AG04450 (cell line): ENCODE results near the gene ABCB9. TPM values are rescaled to one million over a fixed set of nuclear protein-coding genes. Genes with fewer than 3 reads are reported as not detected.

Experiments
- CTCF ChIA-PET: fragments of 300-600, 350-600 bp; formaldehyde crosslinking; extraction: SDS; loops from one replicate; lab custom pipeline; 2022; ENCODE audit warnings: antibody characterized with exemption, inconsistent platforms; lab: Charles Lee
- POLR2A ChIA-PET: fragments of 350-600 bp; formaldehyde crosslinking; extraction: SDS; loops from one replicate; lab custom pipeline; 2021; ENCODE audit warnings: antibody characterized with exemption, inconsistent platforms; lab: Yijun Ruan, JAX
- DNase-seq: peaks from one replicate; pipeline ENCODE4 v3.0.0-alpha.2; 2011; ENCODE audit warnings: low read depth, low spot score
- H3K27ac ChIP-seq: one replicate; pipeline ENCODE4 v1.5.1; 2012; ENCODE audit warnings: low read depth, low read length, control low read depth
- H3K27me3 ChIP-seq: one replicate; pipeline ENCODE4 v1.6.0; 2012; ENCODE audit warnings: low read length; ENCODE audit not compliant: control insufficient read depth, insufficient read depth
- H3K4me3 ChIP-seq: 2 replicates; pipeline ENCODE4 v1.5.1; 2011; ENCODE audit warnings: mild to moderate bottlenecking, low read depth, low read length, control low read depth
- H3K9me3 ChIP-seq: 2 replicates; pipeline ENCODE4 v1.5.1; 2012; ENCODE audit warnings: low read length; ENCODE audit not compliant: control insufficient read depth, insufficient read depth
- polyA plus RNA-seq: library from polyadenylated mRNA; depleted of rRNA; stranded (reverse); fragments of >200 nt; gene quantifications from 2 replicates; pipeline ENCODE4 v1.2.3, GENCODE V29; 2011
- TF ChIP-seq, protein P1 (sequence below): IDR thresholded peaks from 2 replicates; pipeline ENCODE4 v1.5.1; 2011; ENCODE audit warnings: low read depth, low read length, control low read depth, inconsistent platforms

Gene ABCB9
- polyA plus RNA-seq, 1 experiment, result 3.4 TPM

DNA sequence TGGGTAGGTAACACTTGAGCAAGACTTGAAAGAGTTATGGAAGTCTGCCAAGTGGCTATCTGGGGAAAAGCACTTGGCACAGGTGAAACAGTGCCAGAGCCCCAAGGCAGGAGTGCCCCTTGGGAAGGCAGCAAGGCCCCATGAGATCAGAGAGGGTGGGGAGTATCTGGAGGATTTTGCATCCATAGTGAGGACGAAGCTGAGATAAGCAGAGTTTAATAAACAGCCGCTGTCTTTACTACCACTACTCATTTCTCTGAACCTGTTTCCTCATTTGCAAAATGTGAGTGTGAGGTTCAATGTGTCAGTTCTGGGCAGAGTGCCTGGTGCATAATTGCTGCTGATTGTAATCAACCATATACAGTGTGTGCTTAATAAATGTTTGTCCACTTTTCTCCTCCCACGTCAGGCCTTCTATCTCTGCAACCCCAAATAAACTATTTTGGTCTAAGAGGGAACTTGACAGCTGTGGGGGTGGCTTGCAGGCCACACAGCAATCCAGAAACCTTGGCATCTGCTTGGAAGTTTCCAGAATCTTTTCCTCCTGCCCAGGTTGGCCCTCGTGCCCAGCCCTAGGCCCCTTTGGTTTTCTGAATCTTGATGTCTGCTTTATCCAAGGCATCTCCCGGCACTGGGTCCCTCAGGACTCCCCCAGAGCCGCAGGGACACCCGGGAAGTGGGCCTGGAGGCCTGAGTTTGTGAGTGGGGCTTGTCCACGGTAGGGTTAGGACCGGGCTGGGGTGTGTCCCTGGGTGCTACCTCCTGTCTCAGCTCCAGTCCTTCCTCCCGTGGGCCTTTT, 4.5 kb downstream of the ABCB9 start:
- Histone ChIP-seq H3K4me3 (no peak overlapping the region), H3K27me3 (no peaks in the 10 kb centered on the region), H3K27ac (no peak overlapping the region), H3K9me3 (no peaks in the 10 kb centered on the region)
- TF ChIP-seq, protein P1, sequence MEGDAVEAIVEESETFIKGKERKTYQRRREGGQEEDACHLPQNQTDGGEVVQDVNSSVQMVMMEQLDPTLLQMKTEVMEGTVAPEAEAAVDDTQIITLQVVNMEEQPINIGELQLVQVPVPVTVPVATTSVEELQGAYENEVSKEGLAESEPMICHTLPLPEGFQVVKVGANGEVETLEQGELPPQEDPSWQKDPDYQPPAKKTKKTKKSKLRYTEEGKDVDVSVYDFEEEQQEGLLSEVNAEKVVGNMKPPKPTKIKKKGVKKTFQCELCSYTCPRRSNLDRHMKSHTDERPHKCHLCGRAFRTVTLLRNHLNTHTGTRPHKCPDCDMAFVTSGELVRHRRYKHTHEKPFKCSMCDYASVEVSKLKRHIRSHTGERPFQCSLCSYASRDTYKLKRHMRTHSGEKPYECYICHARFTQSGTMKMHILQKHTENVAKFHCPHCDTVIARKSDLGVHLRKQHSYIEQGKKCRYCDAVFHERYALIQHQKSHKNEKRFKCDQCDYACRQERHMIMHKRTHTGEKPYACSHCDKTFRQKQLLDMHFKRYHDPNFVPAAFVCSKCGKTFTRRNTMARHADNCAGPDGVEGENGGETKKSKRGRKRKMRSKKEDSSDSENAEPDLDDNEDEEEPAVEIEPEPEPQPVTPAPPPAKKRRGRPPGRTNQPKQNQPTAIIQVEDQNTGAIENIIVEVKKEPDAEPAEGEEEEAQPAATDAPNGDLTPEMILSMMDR, result no peak
- ChIA-PET POLR2A (no interaction called here), CTCF (no interaction called here)
- no peak for DNase-seq

DNA sequence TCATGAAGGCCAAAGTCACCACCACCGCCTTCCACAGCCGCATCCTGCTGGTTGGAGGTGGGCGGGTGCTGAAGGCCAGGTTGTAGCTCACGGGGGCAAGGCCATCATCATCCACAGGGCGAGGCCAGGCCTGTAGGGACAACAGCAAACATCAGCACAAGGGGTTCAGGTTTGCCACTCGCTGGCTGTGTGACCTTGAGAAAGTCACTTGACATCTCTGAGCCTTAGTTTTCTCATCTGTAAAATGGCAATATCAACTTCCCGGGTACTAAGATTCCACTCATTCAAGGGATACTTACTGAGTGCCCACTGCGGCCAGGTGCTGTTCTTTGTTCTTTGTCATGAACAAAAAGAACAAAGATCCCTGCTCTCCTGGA, 6.1 kb downstream of the ABCB9 start:
- Histone ChIP-seq H3K27me3 (no peaks in the 10 kb centered on the region), H3K9me3 (no peaks in the 10 kb centered on the region), H3K4me3 (no peak overlapping the region), H3K27ac (no peak overlapping the region)
- ChIA-PET CTCF (interaction anchor here (1.3 kb wide), 1 partner anchor 167 kb away, joined by 3 read pairs; no protein-coding TSS in a partner anchor), POLR2A (no interaction called here)
- no peak for DNase-seq
- TF ChIP-seq, protein P1, result no peak

DNA sequence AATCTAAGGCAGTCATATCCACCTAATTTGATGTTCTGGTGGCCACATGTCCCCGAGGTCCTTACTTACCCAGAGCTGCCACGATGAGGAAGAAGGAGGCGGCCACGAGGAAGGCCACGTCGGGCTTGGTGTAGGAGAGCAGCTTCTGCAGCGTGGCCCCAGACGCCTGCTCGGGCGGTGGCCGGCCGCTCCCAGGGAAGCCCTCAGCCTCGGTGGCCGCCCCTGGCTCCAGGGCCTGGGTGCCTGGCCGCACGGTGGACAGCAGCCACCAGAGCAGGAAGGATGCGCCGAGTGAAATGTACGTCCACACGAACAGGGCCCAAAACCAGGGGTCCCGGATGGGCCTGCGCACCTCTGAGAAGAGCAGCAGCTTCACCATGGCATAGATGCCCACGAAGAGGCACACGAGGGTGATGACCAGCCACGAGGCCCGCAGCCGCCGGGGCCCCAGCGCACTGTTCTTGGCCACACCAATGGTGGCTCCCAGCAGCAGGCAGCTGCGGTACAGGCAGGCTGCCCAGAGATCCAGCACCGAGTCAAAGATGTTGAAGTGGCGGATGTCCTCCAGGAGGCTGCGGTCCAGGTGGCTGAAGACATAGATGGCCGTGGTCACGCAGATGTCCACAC, 6.6 kb downstream of the ABCB9 start:
- H3K27me3 ChIP-seq, result no peaks in the 10 kb centered on the region
- no peak for DNase-seq
- TF ChIP-seq, protein P1, result no peak
- ChIA-PET POLR2A (no interaction called here), CTCF (no interaction called here)
- H3K9me3 ChIP-seq, result no peaks in the 10 kb centered on the region
- H3K4me3 ChIP-seq, result no peak overlapping the region
- H3K27ac ChIP-seq, result no peak overlapping the region

DNA sequence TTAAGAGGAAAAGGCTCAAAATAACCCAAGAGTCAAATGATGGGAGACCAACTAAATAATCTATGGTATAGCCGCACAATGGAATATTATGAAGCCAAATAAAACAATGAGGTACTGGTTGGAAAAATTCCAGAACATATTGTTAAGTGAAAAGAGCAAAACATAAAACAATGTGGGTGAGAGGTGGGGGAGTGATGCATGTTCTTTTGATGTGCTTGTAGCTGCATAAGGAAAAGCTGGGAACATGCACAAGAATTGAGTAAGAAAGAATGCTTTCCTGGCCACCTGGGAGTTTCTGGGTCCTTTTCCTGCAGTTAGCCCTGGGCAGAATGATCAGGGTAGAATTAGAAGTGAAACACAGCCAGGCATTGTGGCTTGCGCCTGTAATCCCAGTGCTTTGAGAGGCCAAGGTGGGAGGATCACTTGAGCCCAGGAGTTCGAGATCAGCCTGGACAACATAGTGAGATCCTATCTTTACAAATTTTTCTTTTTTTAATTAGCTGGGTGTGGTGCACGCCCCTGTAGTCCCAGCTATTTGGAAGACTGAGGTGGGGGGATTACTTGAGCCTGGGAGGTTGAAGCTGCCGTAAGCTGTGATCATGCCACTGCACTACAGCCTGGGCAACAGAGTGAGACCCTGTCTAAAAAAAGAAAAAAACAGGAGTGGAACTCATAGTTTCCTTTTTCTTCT, 7.9 kb downstream of the ABCB9 start:
- POLR2A ChIA-PET, result interaction anchor here (0.7 kb wide), 1 partner anchor 1143 kb away, joined by 3 read pairs; no protein-coding TSS in a partner anchor

More for the DNA sequence above, 7.9 kb downstream of the ABCB9 start:
- Histone ChIP-seq H3K27me3 (no peaks in the 10 kb centered on the region), H3K9me3 (no peaks in the 10 kb centered on the region), H3K27ac (no peak overlapping the region), H3K4me3 (no peak overlapping the region)
- CTCF ChIA-PET, result interaction anchor here (0.5 to 1.0 kb wide), 2 partner anchors 99 to 177 kb away, joined by 3 to 7 read pairs; no protein-coding TSS in a partner anchor
- DNase-seq, result no peak
- TF ChIP-seq, protein P1, result no peak
